NCI-H146 treated with DMSO at 0.1 percent for 48 hours (cell line): ENCODE data around the gene LAIR2.
A peak's percentile ranks its signal among the peaks of the same experiment; 100 is the strongest.

ENCODE experiments used
- DNase-seq: peaks from one replicate; lab custom pipeline; 2025; ENCODE audit not compliant: unreplicated experiment; lab: John Stamatoyannopoulos, UW

Gene LAIR2

GRCh38 chr19:54502518-54503048, at the start of gene LAIR2:
Gene LAIR2 (plus strand): TSS chr19:54502831. CDS start chr19:54502919, 88 bp downstream.
- DNase-seq: no peak

GRCh38 chr19:54453921-54454780, 48.5 kb upstream of the LAIR2 start:
- DNase-seq: no peak

GRCh38 chr19:54454781-54455675, 47.6 kb upstream of the LAIR2 start:
- no peak for DNase-seq

GRCh38 chr19:54455786-54456422, 46.7 kb upstream of the LAIR2 start:
- DNase-seq: no peak

GRCh38 chr19:54456423-54457373, 45.9 kb upstream of the LAIR2 start:
- no peak for DNase-seq

GRCh38 chr19:54457773-54458647, 44.6 kb upstream of the LAIR2 start:
- DNase-seq: no peak

- no peak for DNase-seq
Measured at GRCh38 chr19:54458648-54459281, 43.9 kb upstream of the LAIR2 start.

GRCh38 chr19:54459282-54460229, 43.1 kb upstream of the LAIR2 start:
- DNase-seq: peak; percentile 48

- DNase-seq: no peak
Measured at GRCh38 chr19:54460230-54461005, 42.2 kb upstream of the LAIR2 start.

- no peak for DNase-seq
Measured at GRCh38 chr19:54461210-54461609, 41.4 kb upstream of the LAIR2 start.

- DNase-seq: no peak
Measured at GRCh38 chr19:54461613-54462012, 41.0 kb upstream of the LAIR2 start.

GRCh38 chr19:54462047-54462654, 40.5 kb upstream of the LAIR2 start:
- DNase-seq: no peak

- no peak for DNase-seq
Measured at GRCh38 chr19:54462655-54463530, 39.7 kb upstream of the LAIR2 start.

- DNase-seq: no peak
Measured at GRCh38 chr19:54463531-54464043, 39.0 kb upstream of the LAIR2 start, which contains the start of gene LENG9. Gene LENG9 (minus strand): TSS chr19:54463778. CDS start chr19:54463526, 252 bp downstream.

GRCh38 chr19:54464044-54464629, 38.5 kb upstream of the LAIR2 start:
- peak; percentile 70 for DNase-seq
